Muscle of back (tissue), 11 donors: Measurements from ENCODE around the gene SERPINA5. TPM values are rescaled to one million over a fixed set of nuclear protein-coding genes. Genes with fewer than 3 reads are reported as not detected.

Experiments used
- DNase-seq, 3 donors: peaks; one replicate each; pipeline versions ENCODE4 v3.0.0 to v3.0.0-alpha.2; 2013
- polyA plus RNA-seq, 10 donors: library from polyadenylated mRNA; unstranded; fragments of 120-200 nt; gene quantifications; one replicate each; pipeline ENCODE4 v1.2.1, GENCODE V29; 2013; ENCODE audit not compliant: insufficient read length in 10 of 10

The SERPINA5 gene
- polyA plus RNA-seq, 10 donors, result 0.08 to 0.55 (median 0.15) TPM; not detected in 3

GRCh38 chr14:94548999-94549985 lies 31.9 kb upstream of the SERPINA5 start:
- DNase-seq, result peak in 2 of 3 donors; percentile 44 to 59

DNA sequence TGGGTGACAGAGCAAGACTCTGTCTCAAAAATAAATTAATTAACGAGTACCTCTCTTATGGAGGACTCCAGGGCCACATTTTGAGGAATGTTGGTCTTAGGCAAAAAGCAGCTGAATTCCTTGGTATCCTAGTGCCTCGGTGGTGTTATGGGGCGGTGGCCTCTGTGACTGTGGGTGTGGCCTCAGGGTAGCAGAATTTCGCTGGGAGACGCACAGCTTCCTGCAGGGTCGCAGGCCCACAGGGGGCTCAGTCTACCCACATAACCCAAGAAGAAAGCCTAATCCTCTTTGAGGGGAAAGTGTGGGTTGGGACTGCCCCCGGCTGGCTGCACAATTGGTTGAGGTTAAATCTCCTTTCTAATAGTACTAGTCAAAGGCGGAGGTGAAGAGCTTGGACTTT lies 31.2 kb upstream of the SERPINA5 start:
- no peak for DNase-seq

DNA sequence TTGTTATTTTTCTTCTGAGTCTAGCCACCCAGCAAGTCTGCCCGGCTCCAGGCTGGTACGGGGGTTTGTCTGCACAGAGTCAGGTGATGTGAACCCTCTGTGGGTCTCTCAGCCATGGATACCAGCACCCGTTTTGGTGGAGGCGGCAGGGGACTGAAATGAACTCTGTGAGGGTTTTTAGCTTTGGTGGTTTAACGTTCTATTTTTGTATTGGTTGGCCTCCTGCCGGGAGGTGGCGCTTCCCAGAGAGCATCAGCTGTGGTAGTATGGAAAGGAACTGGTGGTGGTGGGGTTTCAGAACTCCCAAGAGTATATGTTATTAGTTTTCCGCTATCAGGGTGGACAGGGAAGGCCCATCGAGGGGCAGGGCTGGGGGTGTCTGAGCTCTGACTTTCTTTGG lies 25.2 kb upstream of the SERPINA5 start:
- no peak for DNase-seq

GRCh38 chr14:94557327-94557726 lies 23.9 kb upstream of the SERPINA5 start:
- DNase-seq, result no peak

- DNase-seq, result no peak
Measured at GRCh38 chr14:94558842-94559241, 22.4 kb upstream of the SERPINA5 start.

DNA sequence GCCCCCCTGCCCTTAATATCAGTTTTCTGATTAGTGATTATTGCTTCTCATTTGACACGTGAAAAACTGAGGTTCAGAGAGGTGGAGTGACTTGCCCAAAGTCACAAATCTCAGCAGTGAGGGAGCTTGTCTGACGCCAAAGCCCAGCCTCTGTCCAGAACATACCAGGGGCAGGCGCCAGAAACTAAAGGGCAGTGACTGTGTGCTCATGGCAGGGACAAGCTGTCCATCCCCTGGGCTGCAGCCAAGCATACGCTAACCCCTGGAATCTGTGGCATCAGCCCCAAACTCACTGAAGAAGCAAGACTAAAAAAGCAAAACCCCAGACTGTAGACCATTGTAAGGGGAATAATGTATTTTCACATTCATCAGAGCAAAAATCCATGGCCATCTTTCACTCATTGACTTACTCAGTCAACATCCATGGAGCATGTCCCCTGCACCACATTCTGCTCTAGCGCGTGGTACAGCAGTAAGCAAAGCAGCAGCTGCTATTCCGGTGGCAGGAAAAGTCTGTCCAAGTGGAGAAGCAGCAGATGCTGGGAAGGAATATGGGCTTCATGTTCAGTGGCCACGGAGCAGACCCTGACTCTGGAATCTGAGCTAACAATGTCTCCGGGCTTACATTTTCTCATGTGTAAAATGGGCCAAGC lies 21.5 kb upstream of the SERPINA5 start:
- no peak for DNase-seq

DNA sequence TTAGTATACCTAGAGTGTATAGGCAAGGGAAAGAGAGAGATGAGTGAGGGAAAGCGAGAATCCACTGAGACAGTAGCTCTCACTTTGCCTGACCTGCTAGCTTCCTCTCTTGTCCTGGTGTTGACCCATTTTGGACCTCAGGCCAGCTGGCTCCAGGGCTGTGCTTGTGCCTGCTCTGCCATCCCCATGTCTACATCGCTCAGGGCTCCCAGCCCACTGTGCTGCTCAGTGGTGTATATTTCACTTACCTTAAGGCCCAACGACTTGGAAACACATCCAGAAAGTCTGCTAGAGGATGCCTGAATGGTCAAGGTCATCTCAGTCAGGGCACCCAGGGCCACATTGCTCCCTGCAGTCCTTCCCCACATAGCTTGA lies 20.9 kb upstream of the SERPINA5 start:
- no peak for DNase-seq

DNA sequence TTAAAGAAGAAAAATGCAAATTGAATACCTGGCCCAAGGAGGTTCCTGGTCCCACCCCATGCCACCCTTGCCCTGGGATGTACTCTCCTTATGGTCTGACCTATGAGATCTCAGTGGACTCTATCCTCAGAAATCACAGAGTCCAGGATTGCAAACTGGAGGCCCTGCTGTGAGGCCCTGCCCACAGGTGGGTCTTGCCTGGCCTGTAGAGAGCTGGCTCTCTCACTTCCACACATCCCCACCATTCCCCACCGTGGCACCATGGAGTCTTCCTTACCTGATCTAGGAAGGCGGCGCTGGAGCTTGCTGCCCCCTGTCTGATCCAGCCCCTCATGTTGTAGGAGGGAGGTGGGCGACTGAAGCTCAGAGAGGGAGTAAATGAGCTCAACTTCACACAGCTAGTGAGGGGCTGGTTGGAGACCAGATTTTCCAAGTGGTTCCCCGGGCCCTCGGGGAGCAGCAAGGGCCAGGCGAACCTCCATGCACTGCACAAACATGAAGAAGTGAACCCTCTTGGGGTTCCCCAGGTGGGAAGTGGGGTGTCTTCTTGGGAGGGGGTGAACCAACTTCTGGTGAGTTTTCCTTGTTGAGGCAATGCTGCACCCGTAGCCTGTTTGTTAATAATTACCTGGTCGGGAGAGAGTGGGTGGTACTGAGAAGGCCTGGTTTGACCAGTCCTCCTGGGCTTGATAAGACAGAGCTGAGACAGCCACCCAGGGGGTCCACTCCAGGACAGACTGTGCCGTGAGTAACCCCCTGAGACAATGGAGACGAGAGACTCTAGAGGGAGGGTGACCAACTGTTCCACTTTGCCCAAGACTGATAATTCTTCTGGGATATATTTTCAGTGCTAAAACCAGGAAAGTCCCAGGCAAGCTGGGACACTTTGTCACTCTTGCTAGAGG lies 20.2 kb upstream of the SERPINA5 start, which contains the start of gene SERPINA4:
Gene SERPINA4 (plus strand): TSS at position 692 of the 905 bp plus-strand sequence. CDS start 2,041 bp downstream, outside the sequence.
- DNase-seq, result no peak

GRCh38 chr14:94561656-94562010 lies 19.6 kb upstream of the SERPINA5 start:
- DNase-seq, result no peak

GRCh38 chr14:94562022-94562421 lies 19.2 kb upstream of the SERPINA5 start:
- DNase-seq, result no peak

DNA sequence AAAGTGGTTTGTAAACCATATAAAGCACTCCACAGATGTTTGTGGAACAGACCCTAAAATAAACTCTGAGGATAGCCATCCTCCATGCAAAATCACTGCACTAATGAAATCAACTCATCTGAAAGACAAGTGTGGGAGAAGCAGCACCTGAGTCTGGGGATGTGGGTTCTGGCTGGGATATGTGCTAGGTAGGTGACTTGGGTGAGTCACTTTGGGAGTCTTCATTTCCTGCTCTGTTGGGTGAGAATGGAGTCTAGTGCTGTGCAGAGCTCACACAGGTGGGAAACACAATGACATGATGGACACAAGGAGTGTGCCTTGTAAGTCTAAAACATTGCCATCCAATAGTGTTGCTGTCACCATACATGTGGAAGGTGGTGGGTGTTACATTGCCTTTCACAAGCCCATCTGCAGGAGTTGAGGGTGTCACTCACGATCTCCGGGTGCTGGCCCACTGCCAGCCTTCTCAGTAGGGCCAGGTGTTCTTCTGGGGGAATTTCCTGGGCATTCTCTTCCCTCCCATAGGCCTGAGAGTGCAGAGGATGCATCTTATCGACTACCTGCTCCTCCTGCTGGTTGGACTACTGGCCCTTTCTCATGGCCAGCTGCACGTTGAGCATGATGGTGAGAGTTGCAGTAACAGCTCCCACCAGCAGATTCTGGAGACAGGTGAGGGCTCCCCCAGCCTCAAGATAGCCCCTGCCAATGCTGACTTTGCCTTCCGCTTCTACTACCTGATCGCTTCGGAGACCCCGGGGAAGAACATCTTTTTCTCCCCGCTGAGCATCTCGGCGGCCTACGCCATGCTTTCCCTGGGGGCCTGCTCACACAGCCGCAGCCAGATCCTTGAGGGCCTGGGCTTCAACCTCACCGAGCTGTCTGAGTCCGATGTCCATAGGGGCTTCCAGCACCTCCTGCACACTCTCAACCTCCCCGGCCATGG lies 18.0 kb upstream of the SERPINA5 start:
- no peak for DNase-seq

GRCh38 chr14:94564381-94564780 lies 16.8 kb upstream of the SERPINA5 start:
- DNase-seq, result no peak

- no peak for DNase-seq
Measured at GRCh38 chr14:94568186-94568585, 13.0 kb upstream of the SERPINA5 start.

GRCh38 chr14:94569381-94570001 lies 11.7 kb upstream of the SERPINA5 start:
- no peak for DNase-seq

DNA sequence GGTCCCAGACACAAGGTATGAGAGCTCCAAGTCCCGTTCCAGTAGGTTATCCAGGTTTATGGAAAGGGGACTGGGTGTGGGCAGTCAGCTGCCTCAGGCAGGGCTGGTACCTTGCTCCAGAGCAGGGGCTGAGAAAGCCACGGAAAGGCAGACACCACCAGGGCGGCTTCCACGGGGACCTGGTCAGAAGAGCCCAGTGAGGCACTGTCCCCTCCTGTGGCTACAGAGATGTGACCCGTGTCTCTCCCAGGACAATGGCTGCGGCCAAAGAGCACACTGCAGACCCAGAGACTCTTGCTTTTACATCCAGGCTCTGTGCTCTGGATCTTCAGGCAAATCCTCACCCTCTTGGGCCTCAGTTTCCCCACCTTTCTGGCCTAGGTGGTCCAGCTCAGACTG lies 11.2 kb upstream of the SERPINA5 start:
- no peak for DNase-seq

DNA sequence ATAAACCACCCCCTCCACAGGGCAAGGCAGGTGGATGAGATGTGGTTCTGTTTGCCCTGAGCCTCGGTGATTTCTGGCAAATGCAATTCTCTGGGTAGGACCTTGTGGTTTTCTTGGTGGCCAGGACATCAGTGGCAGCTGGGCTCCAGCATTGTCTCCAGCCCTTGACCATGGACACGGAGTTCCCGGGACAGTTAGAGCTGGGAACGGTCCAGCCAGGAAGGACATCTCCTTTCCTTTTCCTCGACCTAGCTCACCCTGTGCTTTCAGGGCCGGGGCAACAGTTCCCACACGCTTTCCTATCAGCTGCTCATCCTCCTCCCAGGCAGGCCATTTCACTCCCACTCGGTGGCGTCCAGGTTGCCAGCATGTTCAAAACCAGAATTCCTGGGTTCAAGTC lies 10.8 kb upstream of the SERPINA5 start:
- no peak for DNase-seq

DNA sequence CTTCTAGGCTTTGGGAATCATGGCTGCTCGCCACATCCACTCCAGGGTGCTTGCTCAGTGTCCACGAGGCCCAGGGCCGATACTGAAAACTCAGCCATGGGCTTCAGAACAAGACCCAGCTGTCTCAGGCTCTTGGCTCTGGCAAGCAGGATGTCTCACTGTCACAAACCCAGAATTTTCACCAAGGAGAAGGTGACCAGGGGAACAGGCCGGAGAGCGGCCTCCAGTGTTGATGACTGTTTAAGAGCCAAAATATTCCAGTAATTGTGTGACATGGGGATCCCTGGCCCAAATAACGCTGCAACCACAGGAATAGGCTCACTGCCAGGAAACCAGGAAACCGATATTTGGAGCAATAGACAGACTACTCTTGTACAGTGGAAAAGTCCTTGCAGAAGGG lies 9.8 kb upstream of the SERPINA5 start:
- DNase-seq, result peak in 2 of 3 donors; percentile 30 to 51

GRCh38 chr14:94571950-94572349 lies 9.3 kb upstream of the SERPINA5 start:
- no peak for DNase-seq

- DNase-seq, result no peak
Measured at GRCh38 chr14:94572637-94573303, 8.5 kb upstream of the SERPINA5 start.
